Ishikawa (cell line): ENCODE data around the gene B4GALNT4.

Experiments
- CEBPB ChIP-seq: IDR thresholded peaks from 2 replicates; pipeline ENCODE4 v1.6.1; 2012
- CREB1 ChIP-seq: IDR thresholded peaks from 2 replicates; pipeline ENCODE4 v1.6.1; 2012; ENCODE audit warnings: low read depth
- EGR1 ChIP-seq: IDR thresholded peaks from 2 replicates; pipeline ENCODE4 v1.6.1; 2012
- EP300 ChIP-seq: IDR thresholded peaks from 2 replicates; pipeline ENCODE4 v1.6.1; 2012; ENCODE audit warnings: borderline replicate concordance
- FOXM1 ChIP-seq: IDR thresholded peaks from 2 replicates; pipeline ENCODE4 v1.6.1; 2012; ENCODE audit warnings: low read depth, borderline replicate concordance
- MAX ChIP-seq: IDR thresholded peaks from 2 replicates; pipeline ENCODE4 v1.6.1; 2012
- NFIC ChIP-seq: IDR thresholded peaks from 2 replicates; pipeline ENCODE4 v1.6.1; 2012
- RAD21 ChIP-seq: IDR thresholded peaks from 2 replicates; pipeline ENCODE4 v1.6.1; 2012; ENCODE audit warnings: low read depth
- REST ChIP-seq: IDR thresholded peaks from 2 replicates; pipeline ENCODE4 v1.6.1; 2012; ENCODE audit warnings: low read depth, mild to moderate bottlenecking
- TAF1 ChIP-seq: IDR thresholded peaks from 2 replicates; pipeline ENCODE4 v1.6.1; 2012; ENCODE audit warnings: low read depth, mild to moderate bottlenecking
- TEAD4 ChIP-seq: IDR thresholded peaks from 2 replicates; pipeline ENCODE4 v1.6.1; 2012
- USF1 ChIP-seq: IDR thresholded peaks from 2 replicates; pipeline ENCODE4 v1.6.1; 2012
- YY1 ChIP-seq: IDR thresholded peaks from 2 replicates; pipeline ENCODE4 v1.6.1; 2012; ENCODE audit warnings: low read depth
- ZBTB7A ChIP-seq: IDR thresholded peaks from 2 replicates; pipeline ENCODE4 v1.6.1; 2012; ENCODE audit warnings: low read depth

GRCh38 chr11:344836-345578 lies 24.3 kb upstream of the B4GALNT4 start:
- TF ChIP-seq TEAD4, result no peak
- TF ChIP-seq CREB1, result no peak
- no peak for TF ChIP-seq REST
- TF ChIP-seq CEBPB, result no peak
- TF ChIP-seq MAX, result no peak
- no peak for TF ChIP-seq EP300
- TF ChIP-seq YY1, result no peak
- TF ChIP-seq EGR1, result no peak
- no peak for TF ChIP-seq USF1
- TF ChIP-seq ZBTB7A, result no peak
- TF ChIP-seq NFIC, result no peak
- no peak for TF ChIP-seq RAD21
- no peak for TF ChIP-seq FOXM1
- no peak for TF ChIP-seq TAF1
